B cell (primary cell): ENCODE data around the gene HOXA5. TPM values are rescaled to one million over a fixed set of nuclear protein-coding genes. Genes with fewer than 3 reads are reported as not detected.

Experiments used
- ATAC-seq: fragments of 200-7000 bp; cut with Tn5 transposase; one replicate; pipeline ENCODE4 v1.10.0; 2021; ENCODE audit warnings: low read depth, mild to moderate bottlenecking, moderate number of reproducible peaks, moderate library complexity
- CTCF ChIA-PET: fragments of 350-600 bp; sonication (Branson Sonifier 250); formaldehyde crosslinking; loops from one replicate; lab custom pipeline; 2021; ENCODE audit warnings: antibody characterized with exemption, inconsistent platforms; lab: Charles Lee
- POLR2A ChIA-PET: fragments of 350-600 bp; sonication (Branson Sonifier 250); formaldehyde crosslinking; loops from one replicate; lab custom pipeline; 2021; ENCODE audit warnings: antibody characterized with exemption; lab: Charles Lee
- DNase-seq: peaks from one replicate; pipeline ENCODE4 v3.0.0; 2013
- H2AFZ ChIP-seq: 2 replicates; pipeline ENCODE4 v1.6.1; 2012; ENCODE audit warnings: mild to moderate bottlenecking, low read depth, low read length; ENCODE audit not compliant: insufficient read depth, poor library complexity, severe bottlenecking
- H3K27ac ChIP-seq, 2 donors: 1 replicate in 1 of 2; 2 replicates in 1 of 2; pipeline ENCODE4 v1.5.1; 2012 to 2013; ENCODE audit warnings: low read length in 2 of 2, mild to moderate bottlenecking in 2 of 2, moderate library complexity in 1 of 2
- H3K27me3 ChIP-seq, 4 experiments: fragments of 200-600 bp in 1 of 4; sonication (generic) in 1 of 4; replicated peaks in 1 of 4; 1 replicate in 2 of 4; 2 replicates in 2 of 4; pipeline versions ENCODE4 v1.6.1 to v1.7.0; 2013 to 2016; ENCODE audit warnings: low read length in 3 of 4, mild to moderate bottlenecking in 2 of 4, mixed read lengths in 1 of 4, moderate library complexity in 1 of 4; ENCODE audit not compliant: insufficient read depth in 4 of 4, control insufficient read depth in 3 of 4; ENCODE audit errors: control extremely low read depth in 1 of 4
- H3K36me3 ChIP-seq, 2 experiments: replicated peaks in 1 of 2; 1 replicate in 1 of 2; 2 replicates in 1 of 2; pipeline versions ENCODE4 v1.6.1 to v1.7.1; 2013; ENCODE audit warnings: low read length in 1 of 2; ENCODE audit not compliant: insufficient read depth in 2 of 2, control insufficient read depth in 1 of 2; ENCODE audit errors: control extremely low read depth in 1 of 2, extremely low read depth in 1 of 2
- H3K4me1 ChIP-seq, 2 donors: fragments of 200-600 bp in 1 of 2; sonication (generic) in 1 of 2; 1 replicate in 1 of 2; 2 replicates in 1 of 2; pipeline versions ENCODE4 v1.5.1 to v1.6.1; 2013 to 2017; ENCODE audit warnings: low read length in 2 of 2; ENCODE audit not compliant: control insufficient read depth in 2 of 2, insufficient read depth in 2 of 2
- H3K4me2 ChIP-seq: replicated peaks from 2 replicates; pipeline ENCODE3; 2012; ENCODE audit warnings: mild to moderate bottlenecking, low read depth, low read length; ENCODE audit not compliant: poor library complexity, severe bottlenecking
- H3K4me3 ChIP-seq, 5 experiments: fragments of 200-600 bp in 1 of 5; sonication (generic) in 1 of 5; 1 replicate in 3 of 5; 2 replicates in 2 of 5; pipeline versions ENCODE4 v1.5.1 to v1.7.0; 2011 to 2016; ENCODE audit warnings: low read length in 4 of 5, mild to moderate bottlenecking in 4 of 5, low read depth in 2 of 5, control low read depth in 1 of 5, moderate library complexity in 1 of 5; ENCODE audit not compliant: insufficient read depth in 1 of 5; ENCODE audit errors: control extremely low read depth in 1 of 5, extremely low read depth in 1 of 5
- H3K79me2 ChIP-seq: fragments of 200-600 bp; sonication (generic); one replicate; pipeline ENCODE4 v1.6.0; 2016; ENCODE audit warnings: low read length; ENCODE audit not compliant: control insufficient read depth, insufficient read depth
- H3K9ac ChIP-seq: fragments of 200-600 bp; sonication (generic); 2 replicates; pipeline ENCODE4 v1.6.1; 2017; ENCODE audit warnings: mild to moderate bottlenecking, low read length, moderate library complexity
- H3K9me3 ChIP-seq, 3 donors: one replicate each; pipeline versions ENCODE4 v1.6.1 to v1.7.1; 2013; ENCODE audit warnings: low read length in 2 of 3; ENCODE audit not compliant: control insufficient read depth in 2 of 3, insufficient read depth in 1 of 3; ENCODE audit errors: control extremely low read depth in 1 of 3
- H4K20me1 ChIP-seq: 2 replicates; pipeline ENCODE4 v1.6.0; 2012; ENCODE audit warnings: mild to moderate bottlenecking, low read length; ENCODE audit not compliant: insufficient read depth, control insufficient read depth, poor library complexity, severe bottlenecking
- H3K27ac Mint-ChIP-seq: one replicate; pipeline ENCODE4 v1.8.0; 2021; ENCODE audit warnings: mixed read lengths
- H3K27me3 Mint-ChIP-seq: one replicate; pipeline ENCODE4 v1.8.0; 2021; ENCODE audit warnings: mixed read lengths
- H3K4me1 Mint-ChIP-seq: one replicate; pipeline ENCODE4 v1.8.0; 2021; ENCODE audit warnings: mixed read lengths
- H3K4me3 Mint-ChIP-seq: one replicate; pipeline ENCODE4 v1.8.0; 2021; ENCODE audit warnings: mixed read lengths
- H3K9me3 Mint-ChIP-seq: one replicate; pipeline ENCODE4 v1.8.0; 2022; ENCODE audit warnings: mixed read lengths; ENCODE audit not compliant: insufficient read depth
- EZH2 ChIP-seq: IDR thresholded peaks from 2 replicates; pipeline ENCODE4 v1.6.1; 2012; ENCODE audit warnings: borderline replicate concordance, low read depth, mild to moderate bottlenecking, moderate library complexity, low read length; ENCODE audit not compliant: insufficient read depth, poor library complexity, severe bottlenecking
- WGBS: methylation state at CpG from one replicate; pipeline ENCODE4 v1.1.5; 2013; ENCODE audit warnings: missing lambda C conversion rate; ENCODE audit not compliant: insufficient coverage; 5-methylcytosine and 5-hydroxymethylcytosine counted together
- intact Hi-C: fragments of 100-400 bp; cut with micrococcal nuclease; formaldehyde crosslinking; loops from one replicate; pipeline ENCODE4 v1.10.0; 2022
- polyA plus RNA-seq: library from polyadenylated mRNA; depleted of rRNA; stranded (reverse); fragments of >200 nt; gene quantifications from 2 replicates; pipeline ENCODE4 v1.2.3, GENCODE V29; 2012
- total RNA-seq, 2 donors: library from RNA; stranded (reverse); fragments of 120-200 nt in 1 of 2; gene quantifications; 1 replicate in 1 of 2; 2 replicates in 1 of 2; pipeline versions ENCODE4 v1.2.3 to v1.2.4, GENCODE V29; 2013 to 2022
- TF ChIP-seq, protein P1 (sequence below): fragments of 200-600 bp; IDR thresholded peaks from one replicate; pipeline ENCODE4 v1.8.0; 2022; ENCODE audit warnings: antibody characterized with exemption, mild to moderate bottlenecking

HOXA5 gene
- total and polyA plus RNA-seq, 2 donors (not counting 1 experiment from before 2014, with no cell fraction given): not detected

DNA sequence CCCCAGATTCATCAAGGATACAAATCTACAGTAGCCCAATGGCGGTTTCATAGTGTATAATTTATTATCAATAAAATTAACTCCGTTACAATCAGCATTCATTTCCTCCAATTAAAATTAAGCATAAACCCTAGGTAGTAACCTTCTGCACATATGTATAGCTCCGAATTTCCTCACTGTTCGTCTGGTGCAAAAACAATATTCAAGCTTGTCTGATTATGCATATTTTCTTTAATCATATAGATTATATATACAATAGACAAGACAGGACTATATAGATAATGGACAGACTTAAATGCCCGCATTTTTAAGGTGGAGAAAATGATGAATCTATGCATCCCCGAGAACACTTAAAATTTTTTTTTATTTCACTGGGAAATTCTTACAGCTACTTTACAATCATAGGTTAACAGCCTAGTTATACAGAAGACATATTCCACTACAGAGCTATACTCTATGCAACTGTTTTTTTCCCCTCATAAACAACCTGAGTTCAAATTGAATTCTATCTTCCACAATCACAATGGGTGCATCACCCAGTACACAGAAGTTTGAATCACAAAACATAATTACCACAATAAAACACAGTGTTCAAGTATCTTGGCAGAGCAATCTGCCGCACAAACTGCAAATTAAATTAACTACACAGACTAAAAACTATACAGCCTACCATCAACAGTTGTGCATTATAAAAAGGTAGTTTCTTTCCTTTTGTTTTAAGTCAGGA is 19.2 kb upstream of the HOXA5 start:
- Mint-ChIP-seq H3K27ac (no peak overlapping the region), H3K4me3 (no peak overlapping the region), H3K27me3 (peaks cover 69% of the 10 kb centered on the region), H3K9me3 (no peaks in the 10 kb centered on the region), H3K4me1 (peaks cover 33% of the 10 kb centered on the region)
- ATAC-seq: no peak
- H3K4me1 ChIP-seq: peaks cover 53 to 61% of the 10 kb centered on the region in 2 donors
- peaks cover 4% of the 10 kb centered on the region for H4K20me1 ChIP-seq
- POLR2A ChIA-PET: no interaction called here
- H3K4me3 ChIP-seq: no peak overlapping the region
- no peak overlapping the region for H3K4me2 ChIP-seq
- H3K79me2 ChIP-seq: no peaks in the 10 kb centered on the region
- H3K27ac ChIP-seq: no peak overlapping the region
- H3K36me3 ChIP-seq: no peaks in the 10 kb centered on the region
- H3K9ac ChIP-seq: no peak overlapping the region
- CTCF ChIA-PET: interaction anchor here (0.6 to 4.0 kb wide), 22 partner anchors 13 to 1311 kb away, joined by 3 to 122 read pairs (median 4); partner anchors contain the start of genes HOXA3, HOXA5 and HOXA6
- H3K27me3 ChIP-seq: peaks cover 0 to 89% (median 73%) of the 10 kb centered on the region in 4 experiments
- intact Hi-C loops: loop anchor here (5.0 to 10.0 kb wide), 3 partner anchors 888 to 1085 kb away; no protein-coding TSS in a partner anchor
- no peak for TF ChIP-seq EZH2
- TF ChIP-seq, protein P1, sequence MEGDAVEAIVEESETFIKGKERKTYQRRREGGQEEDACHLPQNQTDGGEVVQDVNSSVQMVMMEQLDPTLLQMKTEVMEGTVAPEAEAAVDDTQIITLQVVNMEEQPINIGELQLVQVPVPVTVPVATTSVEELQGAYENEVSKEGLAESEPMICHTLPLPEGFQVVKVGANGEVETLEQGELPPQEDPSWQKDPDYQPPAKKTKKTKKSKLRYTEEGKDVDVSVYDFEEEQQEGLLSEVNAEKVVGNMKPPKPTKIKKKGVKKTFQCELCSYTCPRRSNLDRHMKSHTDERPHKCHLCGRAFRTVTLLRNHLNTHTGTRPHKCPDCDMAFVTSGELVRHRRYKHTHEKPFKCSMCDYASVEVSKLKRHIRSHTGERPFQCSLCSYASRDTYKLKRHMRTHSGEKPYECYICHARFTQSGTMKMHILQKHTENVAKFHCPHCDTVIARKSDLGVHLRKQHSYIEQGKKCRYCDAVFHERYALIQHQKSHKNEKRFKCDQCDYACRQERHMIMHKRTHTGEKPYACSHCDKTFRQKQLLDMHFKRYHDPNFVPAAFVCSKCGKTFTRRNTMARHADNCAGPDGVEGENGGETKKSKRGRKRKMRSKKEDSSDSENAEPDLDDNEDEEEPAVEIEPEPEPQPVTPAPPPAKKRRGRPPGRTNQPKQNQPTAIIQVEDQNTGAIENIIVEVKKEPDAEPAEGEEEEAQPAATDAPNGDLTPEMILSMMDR: no peak
- peaks cover 0 to 73% (median 12%) of the 10 kb centered on the region in 3 donors for H3K9me3 ChIP-seq
- no peak overlapping the region for H2AFZ ChIP-seq
- DNase-seq: peak; percentile 11
- no CpG with 5 or more reads among the region's 7 CpGs for WGBS
